Measurements from ENCODE around the gene C11orf52.
"Not testable (repeated sequence)": the region's sequence is repeated elsewhere in the genome, so short reads cannot be mapped to it uniquely, and the experiment has no call there.

Gene C11orf52

GRCh38 chr11:111930472-111930871 lies 11.8 kb downstream of the C11orf52 start:
- in situ Hi-C loops (cut with MboI; ENCODE audit: low pct_unique_long_range_greater_than_20kb, low sequenced_read_pairs, unreplicated experiment), result no loop called here
- DNase-seq (ENCODE audit: low spot score), result no peak
- TF ChIP-seq, protein P1, sequence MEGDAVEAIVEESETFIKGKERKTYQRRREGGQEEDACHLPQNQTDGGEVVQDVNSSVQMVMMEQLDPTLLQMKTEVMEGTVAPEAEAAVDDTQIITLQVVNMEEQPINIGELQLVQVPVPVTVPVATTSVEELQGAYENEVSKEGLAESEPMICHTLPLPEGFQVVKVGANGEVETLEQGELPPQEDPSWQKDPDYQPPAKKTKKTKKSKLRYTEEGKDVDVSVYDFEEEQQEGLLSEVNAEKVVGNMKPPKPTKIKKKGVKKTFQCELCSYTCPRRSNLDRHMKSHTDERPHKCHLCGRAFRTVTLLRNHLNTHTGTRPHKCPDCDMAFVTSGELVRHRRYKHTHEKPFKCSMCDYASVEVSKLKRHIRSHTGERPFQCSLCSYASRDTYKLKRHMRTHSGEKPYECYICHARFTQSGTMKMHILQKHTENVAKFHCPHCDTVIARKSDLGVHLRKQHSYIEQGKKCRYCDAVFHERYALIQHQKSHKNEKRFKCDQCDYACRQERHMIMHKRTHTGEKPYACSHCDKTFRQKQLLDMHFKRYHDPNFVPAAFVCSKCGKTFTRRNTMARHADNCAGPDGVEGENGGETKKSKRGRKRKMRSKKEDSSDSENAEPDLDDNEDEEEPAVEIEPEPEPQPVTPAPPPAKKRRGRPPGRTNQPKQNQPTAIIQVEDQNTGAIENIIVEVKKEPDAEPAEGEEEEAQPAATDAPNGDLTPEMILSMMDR (IDR thresholded peaks at IDR 0.05; ENCODE audit: extremely low read depth, insufficient read depth, missing control alignments), result no peak

GRCh38 chr11:111932611-111932950 lies 13.9 kb downstream of the C11orf52 start:
- TF ChIP-seq, protein P1 (IDR thresholded peaks at IDR 0.05; ENCODE audit: extremely low read depth, insufficient read depth, missing control alignments), result no peak
- in situ Hi-C loops (cut with MboI; ENCODE audit: low pct_unique_long_range_greater_than_20kb, low sequenced_read_pairs, unreplicated experiment), result no loop called here
- no peak for DNase-seq (ENCODE audit: low spot score)

GRCh38 chr11:111933176-111933575 lies 14.5 kb downstream of the C11orf52 start:
- DNase-seq (ENCODE audit: low spot score); in situ Hi-C loops (cut with MboI; ENCODE audit: low pct_unique_long_range_greater_than_20kb, low sequenced_read_pairs, unreplicated experiment): not testable (repeated sequence)

- DNase-seq (ENCODE audit: low spot score), result no peak
- in situ Hi-C loops (cut with MboI; ENCODE audit: low pct_unique_long_range_greater_than_20kb, low sequenced_read_pairs, unreplicated experiment), result no loop called here
- TF ChIP-seq, protein P1 (IDR thresholded peaks at IDR 0.05; ENCODE audit: extremely low read depth, insufficient read depth, missing control alignments), result no peak
Observed at GRCh38 chr11:111933872-111934271, 15.2 kb downstream of the C11orf52 start.

DNA sequence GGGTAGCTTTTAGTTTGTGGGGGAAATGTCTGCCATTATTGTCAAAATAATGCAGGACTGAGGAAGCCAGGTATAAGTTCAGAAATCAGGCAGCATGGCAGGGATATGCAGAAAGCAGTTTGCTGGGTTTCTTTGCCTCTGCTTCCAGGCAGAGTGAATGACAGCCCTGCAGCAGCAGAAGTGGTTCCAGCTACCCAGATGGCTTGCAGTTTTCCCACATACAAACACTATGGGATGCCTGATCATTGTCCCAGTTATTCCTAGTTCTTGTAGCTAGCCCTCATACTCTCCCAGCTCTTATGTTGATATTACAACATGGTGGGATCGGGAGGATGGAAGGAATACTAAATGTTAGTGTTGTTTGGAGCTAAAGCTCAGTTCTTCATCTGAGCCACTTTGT lies 15.6 kb downstream of the C11orf52 start:
- DNase-seq (ENCODE audit: low spot score), result no peak
- TF ChIP-seq, protein P1 (IDR thresholded peaks at IDR 0.05; ENCODE audit: extremely low read depth, insufficient read depth, missing control alignments), result no peak
- in situ Hi-C loops (cut with MboI; ENCODE audit: low pct_unique_long_range_greater_than_20kb, low sequenced_read_pairs, unreplicated experiment), result no loop called here

DNA sequence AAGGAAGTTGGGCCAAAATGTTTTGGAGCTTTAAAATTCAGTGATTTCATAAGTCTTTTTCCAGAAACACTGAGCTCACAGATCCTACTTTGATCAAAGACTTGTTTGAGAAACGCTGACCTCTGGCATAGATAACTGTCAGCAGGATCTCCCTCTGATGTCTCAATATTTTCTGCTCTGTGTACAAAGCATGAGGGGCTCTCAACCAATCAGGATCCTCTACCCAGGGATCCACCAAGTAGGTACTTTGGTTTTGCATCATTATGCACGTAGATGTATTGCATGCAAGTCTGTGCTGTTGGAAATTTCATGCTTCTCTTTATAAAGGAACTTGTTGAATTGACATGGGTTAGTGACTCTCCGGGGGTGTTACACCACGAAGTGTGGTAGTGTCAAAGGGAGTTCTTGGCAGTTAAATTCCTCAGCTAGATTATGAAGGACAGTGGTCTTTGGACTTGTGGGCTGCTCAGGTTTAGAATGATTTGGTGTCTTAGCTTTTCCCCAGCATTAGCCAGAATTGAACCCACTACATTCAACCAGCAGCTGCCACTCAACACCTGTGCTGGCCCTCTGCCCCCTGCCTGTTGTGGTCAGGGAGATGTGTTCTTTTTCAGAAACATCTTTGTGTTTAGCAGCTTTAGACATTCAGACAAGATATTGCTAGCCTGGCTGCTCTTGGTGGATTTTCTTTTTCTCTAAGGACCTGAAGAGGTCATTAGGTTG lies 16.8 kb downstream of the C11orf52 start:
- TF ChIP-seq, protein P1 (IDR thresholded peaks at IDR 0.05; ENCODE audit: extremely low read depth, insufficient read depth, missing control alignments), result no peak
- DNase-seq (ENCODE audit: low spot score), result no peak
- in situ Hi-C loops (cut with MboI; ENCODE audit: low pct_unique_long_range_greater_than_20kb, low sequenced_read_pairs, unreplicated experiment), result loop anchor here (5.0 kb wide), 1 partner anchor 37 kb away; no protein-coding TSS in a partner anchor

DNA sequence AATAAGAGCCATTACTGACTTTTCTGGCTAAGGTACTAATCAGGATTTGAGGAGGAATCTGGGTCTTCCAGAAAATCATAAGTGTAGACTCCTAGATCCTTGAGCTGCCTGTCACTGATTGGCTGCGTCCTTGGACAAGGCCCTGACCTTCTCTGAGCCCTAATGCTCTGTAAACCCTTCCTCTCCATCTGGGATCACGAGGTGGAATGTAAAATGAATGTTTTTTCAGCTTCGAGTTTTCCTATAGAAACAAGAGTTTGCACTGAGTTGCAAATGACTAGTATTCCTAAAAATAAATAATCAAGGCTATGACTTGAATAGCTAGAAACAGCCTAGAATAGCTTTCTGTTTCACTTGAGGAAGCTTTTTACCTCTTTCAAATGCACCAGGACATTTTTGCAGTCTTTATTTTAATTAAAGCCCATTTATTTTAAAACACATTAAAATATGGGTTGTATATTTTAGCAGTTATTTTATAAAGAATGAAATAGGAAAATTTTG lies 17.4 kb downstream of the C11orf52 start:
- no peak for DNase-seq (ENCODE audit: low spot score)
- TF ChIP-seq, protein P1 (IDR thresholded peaks at IDR 0.05; ENCODE audit: extremely low read depth, insufficient read depth, missing control alignments), result no peak
- in situ Hi-C loops (cut with MboI; ENCODE audit: low pct_unique_long_range_greater_than_20kb, low sequenced_read_pairs, unreplicated experiment), result loop anchor here (5.0 kb wide), 1 partner anchor 36 kb away; no protein-coding TSS in a partner anchor
